Measurements from ENCODE around the gene LPA. TPM values are rescaled to one million over a fixed set of nuclear protein-coding genes. Genes with fewer than 3 reads are reported as not detected.

The LPA gene
- total and polyA plus RNA-seq, 2 of the 13 experiments (the other 11 are each of a cell fraction or from before 2014, with no cell fraction given) = not detected

DNA sequence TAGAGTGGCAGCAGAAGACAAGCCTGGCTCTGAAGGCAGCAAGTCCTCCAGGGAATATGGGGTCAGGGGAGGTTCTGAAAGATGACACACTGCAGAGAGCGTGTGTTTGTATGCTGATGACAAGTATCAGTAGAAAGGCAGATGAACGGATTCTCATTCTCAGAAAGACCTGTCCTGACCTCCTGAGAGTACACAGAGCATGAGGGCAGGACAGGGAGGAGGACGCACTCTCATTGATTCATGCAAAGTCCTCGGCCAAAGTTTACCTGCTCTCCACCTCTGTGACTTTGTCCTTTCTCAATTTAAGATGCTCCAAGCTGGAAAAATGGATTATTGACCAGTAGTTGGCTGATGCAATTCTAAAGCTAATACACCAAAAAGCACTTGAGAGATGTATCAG is 156.7 kb downstream of the LPA start (continued):
- TF ChIP-seq IKZF1 (IDR thresholded peaks at IDR 0.05) = no peak
- TF ChIP-seq FOXJ3 (CRISPR knock-in tag; IDR thresholded peaks at IDR 0.05; ENCODE audit: borderline replicate concordance) = no peak
- TF ChIP-seq PITX1 (CRISPR knock-in tag; IDR thresholded peaks at IDR 0.05) = peak; percentile 50
- TF ChIP-seq, protein P1, sequence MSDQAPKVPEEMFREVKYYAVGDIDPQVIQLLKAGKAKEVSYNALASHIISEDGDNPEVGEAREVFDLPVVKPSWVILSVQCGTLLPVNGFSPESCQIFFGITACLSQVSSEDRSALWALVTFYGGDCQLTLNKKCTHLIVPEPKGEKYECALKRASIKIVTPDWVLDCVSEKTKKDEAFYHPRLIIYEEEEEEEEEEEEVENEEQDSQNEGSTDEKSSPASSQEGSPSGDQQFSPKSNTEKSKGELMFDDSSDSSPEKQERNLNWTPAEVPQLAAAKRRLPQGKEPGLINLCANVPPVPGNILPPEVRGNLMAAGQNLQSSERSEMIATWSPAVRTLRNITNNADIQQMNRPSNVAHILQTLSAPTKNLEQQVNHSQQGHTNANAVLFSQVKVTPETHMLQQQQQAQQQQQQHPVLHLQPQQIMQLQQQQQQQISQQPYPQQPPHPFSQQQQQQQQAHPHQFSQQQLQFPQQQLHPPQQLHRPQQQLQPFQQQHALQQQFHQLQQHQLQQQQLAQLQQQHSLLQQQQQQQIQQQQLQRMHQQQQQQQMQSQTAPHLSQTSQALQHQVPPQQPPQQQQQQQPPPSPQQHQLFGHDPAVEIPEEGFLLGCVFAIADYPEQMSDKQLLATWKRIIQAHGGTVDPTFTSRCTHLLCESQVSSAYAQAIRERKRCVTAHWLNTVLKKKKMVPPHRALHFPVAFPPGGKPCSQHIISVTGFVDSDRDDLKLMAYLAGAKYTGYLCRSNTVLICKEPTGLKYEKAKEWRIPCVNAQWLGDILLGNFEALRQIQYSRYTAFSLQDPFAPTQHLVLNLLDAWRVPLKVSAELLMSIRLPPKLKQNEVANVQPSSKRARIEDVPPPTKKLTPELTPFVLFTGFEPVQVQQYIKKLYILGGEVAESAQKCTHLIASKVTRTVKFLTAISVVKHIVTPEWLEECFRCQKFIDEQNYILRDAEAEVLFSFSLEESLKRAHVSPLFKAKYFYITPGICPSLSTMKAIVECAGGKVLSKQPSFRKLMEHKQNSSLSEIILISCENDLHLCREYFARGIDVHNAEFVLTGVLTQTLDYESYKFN (CRISPR knock-in tag; conservative IDR thresholded peaks at IDR 0.05) = peak; percentile 81
- TF ChIP-seq RXRA (CRISPR knock-in tag; IDR thresholded peaks at IDR 0.05) = peak; percentile 57; the same call in 1 of the 2 replicates
- TF ChIP-seq, protein P2, sequence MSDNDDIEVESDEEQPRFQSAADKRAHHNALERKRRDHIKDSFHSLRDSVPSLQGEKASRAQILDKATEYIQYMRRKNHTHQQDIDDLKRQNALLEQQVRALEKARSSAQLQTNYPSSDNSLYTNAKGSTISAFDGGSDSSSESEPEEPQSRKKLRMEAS (IDR thresholded peaks at IDR 0.05) = peak; percentile 37; the same call in 1 of the 2 replicates
- no peak for TF ChIP-seq MTA1 (CRISPR knock-in tag; IDR thresholded peaks at IDR 0.05; ENCODE audit: borderline replicate concordance)
- TF ChIP-seq IRX3 (CRISPR knock-in tag; IDR thresholded peaks at IDR 0.05; ENCODE audit: borderline replicate concordance, low read depth) = no peak
- no peak for TF ChIP-seq PHF20 (CRISPR knock-in tag; IDR thresholded peaks at IDR 0.05)
- TF ChIP-seq, protein P3, sequence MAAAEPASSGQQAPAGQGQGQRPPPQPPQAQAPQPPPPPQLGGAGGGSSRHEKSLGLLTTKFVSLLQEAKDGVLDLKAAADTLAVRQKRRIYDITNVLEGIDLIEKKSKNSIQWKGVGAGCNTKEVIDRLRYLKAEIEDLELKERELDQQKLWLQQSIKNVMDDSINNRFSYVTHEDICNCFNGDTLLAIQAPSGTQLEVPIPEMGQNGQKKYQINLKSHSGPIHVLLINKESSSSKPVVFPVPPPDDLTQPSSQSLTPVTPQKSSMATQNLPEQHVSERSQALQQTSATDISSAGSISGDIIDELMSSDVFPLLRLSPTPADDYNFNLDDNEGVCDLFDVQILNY (CRISPR knock-in tag; conservative IDR thresholded peaks at IDR 0.05) = no peak
- no peak for TF ChIP-seq ZNF382 (CRISPR knock-in tag; IDR thresholded peaks at IDR 0.05; ENCODE audit: borderline replicate concordance)
- no peak for TF ChIP-seq DNMT1 (CRISPR knock-in tag; IDR thresholded peaks at IDR 0.05)
- TF ChIP-seq ERF (CRISPR knock-in tag; IDR thresholded peaks at IDR 0.05) = no peak
- no peak for TF ChIP-seq ZNF724P (CRISPR knock-in tag; IDR thresholded peaks at IDR 0.05; ENCODE audit: borderline replicate concordance)
- TF ChIP-seq, protein P4, sequence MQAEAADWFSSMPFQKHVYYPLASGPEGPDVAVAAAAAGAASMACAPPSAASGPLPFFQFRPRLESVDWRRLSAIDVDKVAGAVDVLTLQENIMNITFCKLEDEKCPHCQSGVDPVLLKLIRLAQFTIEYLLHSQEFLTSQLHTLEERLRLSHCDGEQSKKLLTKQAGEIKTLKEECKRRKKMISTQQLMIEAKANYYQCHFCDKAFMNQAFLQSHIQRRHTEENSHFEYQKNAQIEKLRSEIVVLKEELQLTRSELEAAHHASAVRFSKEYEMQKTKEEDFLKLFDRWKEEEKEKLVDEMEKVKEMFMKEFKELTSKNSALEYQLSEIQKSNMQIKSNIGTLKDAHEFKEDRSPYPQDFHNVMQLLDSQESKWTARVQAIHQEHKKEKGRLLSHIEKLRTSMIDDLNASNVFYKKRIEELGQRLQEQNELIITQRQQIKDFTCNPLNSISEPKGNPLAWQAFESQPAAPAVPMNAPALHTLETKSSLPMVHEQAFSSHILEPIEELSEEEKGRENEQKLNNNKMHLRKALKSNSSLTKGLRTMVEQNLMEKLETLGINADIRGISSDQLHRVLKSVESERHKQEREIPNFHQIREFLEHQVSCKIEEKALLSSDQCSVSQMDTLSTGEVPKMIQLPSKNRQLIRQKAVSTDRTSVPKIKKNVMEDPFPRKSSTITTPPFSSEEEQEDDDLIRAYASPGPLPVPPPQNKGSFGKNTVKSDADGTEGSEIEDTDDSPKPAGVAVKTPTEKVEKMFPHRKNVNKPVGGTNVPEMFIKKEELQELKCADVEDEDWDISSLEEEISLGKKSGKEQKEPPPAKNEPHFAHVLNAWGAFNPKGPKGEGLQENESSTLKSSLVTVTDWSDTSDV (CRISPR knock-in tag; IDR thresholded peaks at IDR 0.05) = no peak
- TF ChIP-seq ZFAT (CRISPR knock-in tag; conservative IDR thresholded peaks at IDR 0.05) = no peak
- TF ChIP-seq, protein P5, sequence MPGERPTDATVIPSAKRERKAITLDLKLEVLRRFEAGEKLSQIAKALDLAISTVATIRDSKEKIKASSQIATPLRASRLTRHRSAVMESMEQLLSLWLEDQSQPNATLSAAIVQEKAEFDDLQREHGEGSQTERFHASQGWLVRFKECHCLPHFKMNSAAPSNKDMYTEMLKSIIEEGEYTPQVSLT (CRISPR knock-in tag; IDR thresholded peaks at IDR 0.05; ENCODE audit: borderline replicate concordance, low read depth) = no peak
- TF ChIP-seq ZNF136 (CRISPR knock-in tag; IDR thresholded peaks at IDR 0.05; ENCODE audit: low read depth) = no peak
- no peak for TF ChIP-seq ZNF253 (CRISPR knock-in tag; IDR thresholded peaks at IDR 0.05; ENCODE audit: borderline replicate concordance)
- TF ChIP-seq TBX2 (CRISPR knock-in tag; IDR thresholded peaks at IDR 0.05; ENCODE audit: borderline replicate concordance) = no peak
- TF ChIP-seq MAFG (CRISPR knock-in tag; IDR thresholded peaks at IDR 0.05) = no peak
- peak; percentile 56; the same call in 1 of the 2 replicates for TF ChIP-seq POGZ (CRISPR knock-in tag; IDR thresholded peaks at IDR 0.05)
- TF ChIP-seq TEAD3 (CRISPR knock-in tag; optimal IDR thresholded peaks at IDR 0.05; ENCODE audit: borderline replicate concordance) = peak; percentile 31
- 0 out of 2 replicates have a peak, but pooled peaks have one; percentile 15 for TF ChIP-seq MEIS1 (CRISPR knock-in tag; IDR thresholded peaks at IDR 0.05; ENCODE audit: borderline replicate concordance)
